Bronchial epithelial cell (primary cell): ENCODE data around the gene YBX3. TPM values are rescaled to one million over a fixed set of nuclear protein-coding genes. Genes with fewer than 3 reads are reported as not detected.

ENCODE experiments used
- DNase-seq: peaks from one replicate; pipeline ENCODE4 v3.0.0-alpha.2; 2010; ENCODE audit warnings: low read depth
- FAIRE-seq: peaks from 2 replicates; lab custom pipeline; 2011; peaks lifted over from hg19 to GRCh38; lab: Jason Lieb, UNC
- H3K27me3 ChIP-seq: 2 replicates; pipeline ENCODE4 v1.5.1; 2011; ENCODE audit warnings: low read length; ENCODE audit not compliant: control insufficient read depth, insufficient read depth
- H3K36me3 ChIP-seq: 2 replicates; pipeline ENCODE4 v1.5.1; 2011; ENCODE audit warnings: low read length; ENCODE audit not compliant: control insufficient read depth, insufficient read depth
- H3K4me3 ChIP-seq: 2 replicates; pipeline ENCODE4 v1.5.1; 2011; ENCODE audit warnings: mild to moderate bottlenecking, low read depth, low read length, control low read depth
- CTCF ChIP-seq: IDR thresholded peaks from 2 replicates; pipeline ENCODE4 v1.5.1; 2011; ENCODE audit warnings: mild to moderate bottlenecking, moderate library complexity, low read length, control low read depth, inconsistent platforms; ENCODE audit not compliant: insufficient read depth, severe bottlenecking
- total RNA-seq: library from RNA; depleted of rRNA; stranded (reverse); fragments of >200 nt; gene quantifications from 2 replicates; pipeline ENCODE4 v1.2.1, GENCODE V29; 2014

YBX3 gene
- total RNA-seq, 1 donor from 2014 or later = 134 TPM

GRCh38 chr12:10721651-10722501 is 1.2 kb downstream of the YBX3 start:
- Histone ChIP-seq H3K27me3 (no peaks in the 10 kb centered on the region), H3K36me3 (peaks cover 2% of the 10 kb centered on the region), H3K4me3 (peak overlapping the region; percentile 67)
- DNase-seq = peak; percentile 98
- FAIRE-seq = peak; percentile 94
- TF ChIP-seq CTCF = no peak

DNA sequence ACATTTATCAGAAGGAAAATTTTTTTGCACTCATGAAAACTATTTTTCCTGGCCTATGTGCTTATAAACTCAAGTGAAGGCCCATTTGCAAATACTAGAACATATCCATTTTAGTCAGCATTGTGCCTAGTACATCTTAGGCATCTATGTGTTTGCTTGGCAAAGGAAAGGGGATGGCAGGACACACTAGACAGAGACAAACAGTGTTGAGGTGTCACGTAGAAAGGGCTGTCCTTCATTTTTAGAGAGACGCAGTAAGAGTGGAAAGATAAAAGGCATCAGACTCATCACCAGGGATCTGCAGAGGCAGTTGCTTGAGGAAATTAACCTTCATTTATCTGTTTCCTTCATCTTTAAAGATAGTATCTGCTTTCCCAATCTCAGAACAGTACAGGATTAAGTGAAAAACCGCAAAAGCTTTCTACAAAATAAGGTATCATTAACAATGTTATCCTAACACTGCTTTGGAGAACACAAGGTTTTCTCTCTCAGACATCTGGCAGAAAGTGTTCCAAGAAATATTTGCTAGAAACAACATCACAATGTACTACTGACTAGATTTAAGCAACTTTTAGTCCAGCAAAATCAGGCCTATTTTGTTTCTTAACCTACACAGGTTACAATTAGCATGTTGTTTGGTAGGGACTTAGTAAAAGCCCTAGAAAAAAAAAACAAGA is 2.0 kb downstream of the YBX3 start:
- no peak for TF ChIP-seq CTCF
- Histone ChIP-seq H3K27me3 (no peaks in the 10 kb centered on the region), H3K36me3 (peaks cover 2% of the 10 kb centered on the region), H3K4me3 (peak overlapping the region; percentile 67)
- FAIRE-seq (no peak), DNase-seq (peak; percentile 17)

GRCh38 chr12:10719482-10719881 is 3.6 kb downstream of the YBX3 start:
- H3K36me3 ChIP-seq = peaks cover 4% of the 10 kb centered on the region
- DNase-seq (peak; percentile 73), FAIRE-seq (no peak)
- no peak for TF ChIP-seq CTCF
- peak overlapping the region; percentile 21 for H3K4me3 ChIP-seq
- H3K27me3 ChIP-seq = no peaks in the 10 kb centered on the region

- peak; percentile 28 for FAIRE-seq
Observed at GRCh38 chr12:10718279-10718821, 4.8 kb downstream of the YBX3 start.

GRCh38 chr12:10717410-10717809 is 5.7 kb downstream of the YBX3 start:
- FAIRE-seq (no peak), DNase-seq (peak; percentile 95)
- H3K27me3 ChIP-seq = no peaks in the 10 kb centered on the region
- no peak overlapping the region for H3K4me3 ChIP-seq
- peaks cover 10% of the 10 kb centered on the region for H3K36me3 ChIP-seq
- no peak for TF ChIP-seq CTCF

More at GRCh38 chr12:10718279-10718821, 4.8 kb downstream of the YBX3 start:
- DNase-seq = peak; percentile 82
- H3K36me3 ChIP-seq = peaks cover 9% of the 10 kb centered on the region
- H3K4me3 ChIP-seq = peak overlapping the region; percentile 13
- H3K27me3 ChIP-seq = no peaks in the 10 kb centered on the region
- no peak for TF ChIP-seq CTCF
